ENCODE results near the gene BET1L. TPM values are rescaled to one million over a fixed set of nuclear protein-coding genes. Genes with fewer than 3 reads are reported as not detected.

The BET1L gene
- total RNA-seq, 2 experiments from 2014 or later: 16.2 to 47.4 TPM

GRCh38 chr11:255176-255575, 48.0 kb upstream of the BET1L start:
- intact Hi-C loops (cut with micrococcal nuclease; ENCODE audit: unreplicated experiment): loop anchor here (10.0 kb wide), 1 partner anchor 50 kb away; the partner anchor contains the start of gene IFITM2
- peaks cover 18% of the 10 kb centered on the region for H3K4me1 ChIP-seq (ENCODE audit: insufficient read depth, low read length, poor library complexity, severe bottlenecking)
- H3K4me2 ChIP-seq (ENCODE audit: low read length): no peak overlapping the region
- H3K36me3 ChIP-seq (ENCODE audit: insufficient read depth, low read length): peaks cover 38% of the 10 kb centered on the region
- H3K79me2 ChIP-seq (ENCODE audit: insufficient read depth, low read depth, low read length): no peaks in the 10 kb centered on the region
- TF ChIP-seq CTCF (conservative IDR thresholded peaks at IDR 0.05; ENCODE audit: low read length) (no peak), EZH2phosphoT487 (IDR thresholded peaks at IDR 0.05; ENCODE audit: borderline replicate concordance, low read depth, low read length) (no peak)
- DNase-seq (ENCODE audit: low spot score): no peak
- H3K9me2 ChIP-seq (ENCODE audit: insufficient read depth, low read length): no peaks in the 10 kb centered on the region
- H3K27ac ChIP-seq (ENCODE audit: low read depth, low read length, poor library complexity, severe bottlenecking): no peak overlapping the region
- CTCF ChIA-PET (ENCODE audit: unreplicated experiment): no interaction called here
- H4K20me1 ChIP-seq (ENCODE audit: insufficient read depth, low read length): no peaks in the 10 kb centered on the region
- no peak overlapping the region for H3K4me3 ChIP-seq (ENCODE audit: low read depth, low read length, poor library complexity, severe bottlenecking)
- POLR2A ChIA-PET: interaction anchor here (1.0 kb wide), 1 partner anchor 100 kb away, joined by 4 read pairs; no protein-coding TSS in a partner anchor
- no peaks in the 10 kb centered on the region for H3K9me3 ChIP-seq (ENCODE audit: low read length)
- no peak overlapping the region for H2AFZ ChIP-seq (ENCODE audit: low read length)
- BruUV-seq (replicated peaks): no TSS peak

- POLR2A ChIA-PET: interaction anchor here (1.0 kb wide), 1 partner anchor 110 kb away, joined by 3 read pairs; no protein-coding TSS in a partner anchor
- intact Hi-C loops (cut with micrococcal nuclease; ENCODE audit: unreplicated experiment): loop anchor here (10.0 kb wide), 1 partner anchor 51 kb away; the partner anchor contains the start of gene IFITM2
- Histone ChIP-seq H3K9me3 (ENCODE audit: low read length) (no peaks in the 10 kb centered on the region), H3K4me3 (ENCODE audit: low read depth, low read length, poor library complexity, severe bottlenecking) (no peak overlapping the region), H3K4me2 (ENCODE audit: low read length) (no peak overlapping the region), H4K20me1 (ENCODE audit: insufficient read depth, low read length) (no peaks in the 10 kb centered on the region), H2AFZ (ENCODE audit: low read length) (no peak overlapping the region), H3K4me1 (ENCODE audit: insufficient read depth, low read length, poor library complexity, severe bottlenecking) (peaks cover 18% of the 10 kb centered on the region), H3K27ac (ENCODE audit: low read depth, low read length, poor library complexity, severe bottlenecking) (no peak overlapping the region), H3K9me2 (ENCODE audit: insufficient read depth, low read length) (no peaks in the 10 kb centered on the region), H3K36me3 (ENCODE audit: insufficient read depth, low read length) (peaks cover 49% of the 10 kb centered on the region), H3K79me2 (ENCODE audit: insufficient read depth, low read depth, low read length) (no peaks in the 10 kb centered on the region)
- no TSS peak for BruUV-seq (replicated peaks)
- CTCF ChIA-PET (ENCODE audit: unreplicated experiment): no interaction called here
- DNase-seq (ENCODE audit: low spot score): no peak
- TF ChIP-seq CTCF (conservative IDR thresholded peaks at IDR 0.05; ENCODE audit: low read length): no peak
- no peak for TF ChIP-seq EZH2phosphoT487 (IDR thresholded peaks at IDR 0.05; ENCODE audit: borderline replicate concordance, low read depth, low read length)
These were observed 46.7 kb upstream of the BET1L start for GRCh38 chr11:253886-254270.

GRCh38 chr11:253160-253885, 46.1 kb upstream of the BET1L start:
- DNase-seq (ENCODE audit: low spot score): no peak
- peaks cover 54% of the 10 kb centered on the region for H3K36me3 ChIP-seq (ENCODE audit: insufficient read depth, low read length)
- intact Hi-C loops (cut with micrococcal nuclease; ENCODE audit: unreplicated experiment): loop anchor here (10.0 kb wide), 1 partner anchor 51 kb away; the partner anchor contains the start of gene IFITM2
- H2AFZ ChIP-seq (ENCODE audit: low read length): no peak overlapping the region
- peaks cover 18% of the 10 kb centered on the region for H3K4me1 ChIP-seq (ENCODE audit: insufficient read depth, low read length, poor library complexity, severe bottlenecking)
- no TSS peak for BruUV-seq (replicated peaks)
- H3K9me2 ChIP-seq (ENCODE audit: insufficient read depth, low read length): no peaks in the 10 kb centered on the region
- H3K9me3 ChIP-seq (ENCODE audit: low read length): no peaks in the 10 kb centered on the region
- ChIA-PET POLR2A (interaction anchor here (1.0 kb wide), 1 partner anchor 110 kb away, joined by 3 read pairs; no protein-coding TSS in a partner anchor), CTCF (ENCODE audit: unreplicated experiment) (no interaction called here)
- H3K27ac ChIP-seq (ENCODE audit: low read depth, low read length, poor library complexity, severe bottlenecking): no peak overlapping the region
- no peaks in the 10 kb centered on the region for H3K79me2 ChIP-seq (ENCODE audit: insufficient read depth, low read depth, low read length)
- H3K4me3 ChIP-seq (ENCODE audit: low read depth, low read length, poor library complexity, severe bottlenecking): no peak overlapping the region
- H3K4me2 ChIP-seq (ENCODE audit: low read length): no peak overlapping the region
- no peak for TF ChIP-seq CTCF (conservative IDR thresholded peaks at IDR 0.05; ENCODE audit: low read length)
- no peak for TF ChIP-seq EZH2phosphoT487 (IDR thresholded peaks at IDR 0.05; ENCODE audit: borderline replicate concordance, low read depth, low read length)
- no peaks in the 10 kb centered on the region for H4K20me1 ChIP-seq (ENCODE audit: insufficient read depth, low read length)

All from OCI-LY7 (cell line).